HepG2 (cell line): ENCODE measurements around the gene FAM229B. TPM values are rescaled to one million over a fixed set of nuclear protein-coding genes. Genes with fewer than 3 reads are reported as not detected.

Experiments used
- BRF2 ChIP-seq: sonication (generic); formaldehyde crosslinking; IDR thresholded peaks from 2 replicates; pipeline ENCODE4 v1.8.1; 2022; ENCODE audit warnings: mild to moderate bottlenecking, missing genetic modification reagents
- CEBPG ChIP-seq: IDR thresholded peaks from 2 replicates; pipeline ENCODE4 v1.6.1; 2016
- HCFC1 ChIP-seq: fragments of 150-350 bp; IDR thresholded peaks from 2 replicates; pipeline ENCODE4 v1.6.1; 2014; ENCODE audit warnings: low read depth, low read length
- HDAC1 ChIP-seq: sonication (generic); formaldehyde crosslinking; IDR thresholded peaks from 2 replicates; pipeline ENCODE4 v1.5.1; 2020; ENCODE audit warnings: mild to moderate bottlenecking, missing genetic modification reagents
- HMG20A ChIP-seq: IDR thresholded peaks from 2 replicates; pipeline ENCODE4 v1.6.1; 2016; ENCODE audit warnings: borderline replicate concordance
- MIER2 ChIP-seq: IDR thresholded peaks from 2 replicates; pipeline ENCODE4 v1.6.1; 2016; ENCODE audit warnings: missing biosample characterization, missing genetic modification reagents
- MXI1 ChIP-seq: IDR thresholded peaks from 3 replicates; pipeline ENCODE4 v1.6.1; 2012; ENCODE audit warnings: low read depth, low read length, inconsistent platforms, borderline replicate concordance
- NFIB ChIP-seq: sonication (generic); formaldehyde crosslinking; IDR thresholded peaks from 2 replicates; pipeline ENCODE4 v1.9.0; 2021; ENCODE audit warnings: missing genetic modification reagents, mild to moderate bottlenecking, borderline replicate concordance
- NFKB2 ChIP-seq: sonication (generic); formaldehyde crosslinking; IDR thresholded peaks from 2 replicates; pipeline ENCODE4 v1.4.0; 2020; ENCODE audit warnings: missing genetic modification reagents, borderline replicate concordance
- PITX1 ChIP-seq: sonication (generic); formaldehyde crosslinking; IDR thresholded peaks from 2 replicates; pipeline ENCODE4 v1.5.1; 2020; ENCODE audit warnings: mild to moderate bottlenecking, missing genetic modification reagents
- PRMT3 ChIP-seq: sonication (generic); formaldehyde crosslinking; IDR thresholded peaks from 2 replicates; pipeline ENCODE4 v1.8.1; 2022; ENCODE audit warnings: low read depth, mild to moderate bottlenecking, moderate library complexity, missing genetic modification reagents, borderline replicate concordance
- SKIL ChIP-seq: sonication (generic); formaldehyde crosslinking; IDR thresholded peaks from 2 replicates; pipeline ENCODE4 v1.8.0; 2022; ENCODE audit warnings: missing genetic modification reagents, mild to moderate bottlenecking, moderate library complexity, borderline replicate concordance
- SNRNP70 ChIP-seq: fragments of 200-400 bp; formaldehyde crosslinking; IDR thresholded peaks from 2 replicates; pipeline ENCODE4 v1.6.1; 2017; ENCODE audit warnings: mild to moderate bottlenecking, low read depth, low read length, moderate library complexity
- TP53 ChIP-seq: sonication (generic); formaldehyde crosslinking; conservative IDR thresholded peaks from 2 replicates; pipeline ENCODE4 v1.4.0; 2020; ENCODE audit warnings: missing genetic modification reagents
- ZBTB43 ChIP-seq: sonication (generic); formaldehyde crosslinking; conservative IDR thresholded peaks from 2 replicates; pipeline ENCODE4 v1.4.0; 2020; ENCODE audit warnings: missing genetic modification reagents
- ZKSCAN8 ChIP-seq: IDR thresholded peaks from 2 replicates; pipeline ENCODE4 v1.6.1; 2016; ENCODE audit warnings: borderline replicate concordance, missing genetic modification reagents, missing compliant biosample characterization
- ZNF264 ChIP-seq: sonication (generic); formaldehyde crosslinking; IDR thresholded peaks from 2 replicates; pipeline ENCODE4 v1.4.0; 2020; ENCODE audit warnings: missing genetic modification reagents
- ZNF276 ChIP-seq: sonication (generic); formaldehyde crosslinking; IDR thresholded peaks from 2 replicates; pipeline ENCODE4 v1.4.0; 2020; ENCODE audit warnings: mild to moderate bottlenecking, low read depth, missing genetic modification reagents
- ZNF296 ChIP-seq: sonication (generic); formaldehyde crosslinking; conservative IDR thresholded peaks from 2 replicates; pipeline ENCODE4 v1.5.0; 2020; ENCODE audit warnings: mild to moderate bottlenecking, missing genetic modification reagents
- ZNF451 ChIP-seq: sonication (generic); formaldehyde crosslinking; IDR thresholded peaks from 2 replicates; pipeline ENCODE4 v1.5.0; 2020; ENCODE audit warnings: mild to moderate bottlenecking, missing genetic modification reagents
- ZNF558 ChIP-seq: sonication (generic); formaldehyde crosslinking; IDR thresholded peaks from 2 replicates; pipeline ENCODE4 v1.9.0; 2022; ENCODE audit warnings: mild to moderate bottlenecking, missing genetic modification reagents, borderline replicate concordance
- ZNF576 ChIP-seq: sonication (generic); formaldehyde crosslinking; IDR thresholded peaks from 2 replicates; pipeline ENCODE4 v1.4.0; 2020; ENCODE audit warnings: mild to moderate bottlenecking, missing genetic modification reagents
- ZNF619 ChIP-seq: sonication (generic); formaldehyde crosslinking; IDR thresholded peaks from 2 replicates; pipeline ENCODE4 v1.4.0; 2020; ENCODE audit warnings: mild to moderate bottlenecking, missing genetic modification reagents
- ZSCAN5A ChIP-seq: sonication (generic); formaldehyde crosslinking; IDR thresholded peaks from 2 replicates; pipeline ENCODE4 v1.8.0; 2022; ENCODE audit warnings: mild to moderate bottlenecking, missing genetic modification reagents, borderline replicate concordance
- polyA plus RNA-seq, 8 experiments: library from polyadenylated mRNA; depleted of rRNA in 3 of 8; stranded (reverse) in 7 of 8; unstranded in 1 of 8; fragments of >200 nt; fragmentation: Illumina TruSeq in 4 of 8; extraction: Trizol in 4 of 8; gene quantifications; 2 replicates each; pipeline versions ENCODE4 v1.2.1 to v1.2.3, GENCODE V29; 2011 to 2016; ENCODE audit warnings: low read depth in 4 of 8, missing spikeins in 1 of 8, mixed read lengths in 1 of 8; ENCODE audit not compliant: insufficient read depth in 1 of 8
- total RNA-seq, 5 experiments: library from RNA; depleted of rRNA; stranded (reverse); fragments of >200 nt; fragmentation: Illumina TruSeq; extraction: Trizol; gene quantifications; 2 replicates each; pipeline ENCODE4 v1.2.3, GENCODE V29; 2016; ENCODE audit warnings: low read depth in 1 of 5

FAM229B gene
- total and polyA plus RNA-seq, 2 of the 13 experiments (the other 11 are each of a cell fraction or from before 2014, with no cell fraction given) = 11.3 to 19.5 TPM

- TF ChIP-seq MIER2 (CRISPR knock-in tag) (no peak), TP53 (CRISPR knock-in tag) (no peak), CEBPG (CRISPR knock-in tag) (no peak), ZBTB43 (CRISPR knock-in tag) (no peak), NFKB2 (no peak), ZKSCAN8 (CRISPR knock-in tag) (no peak), ZNF576 (CRISPR knock-in tag) (no peak), SKIL (CRISPR knock-in tag) (no peak), PITX1 (CRISPR knock-in tag) (no peak), ZNF276 (CRISPR knock-in tag) (no peak), HMG20A (peak; percentile 56; the same call in 1 of the 2 replicates), HCFC1 (no peak), PRMT3 (CRISPR knock-in tag) (no peak), SNRNP70 (no peak), ZNF558 (no peak), MXI1 (no peak), ZSCAN5A (CRISPR knock-in tag) (no peak), HDAC1 (CRISPR knock-in tag) (peak; percentile 58; the same call in 1 of the 2 replicates), ZNF296 (CRISPR knock-in tag) (no peak), ZNF619 (no peak), ZNF451 (CRISPR knock-in tag) (no peak), ZNF264 (CRISPR knock-in tag) (no peak), BRF2 (CRISPR knock-in tag) (0 out of 2 replicates have a peak, but pooled peaks have one; percentile 40), NFIB (CRISPR knock-in tag) (no peak)
Observed at GRCh38 chr6:112145080-112145573, 57.7 kb downstream of the FAM229B start (continued).
